Gastrocnemius medialis (tissue), 4 donors: ENCODE measurements around the gene HRCT1. TPM values are rescaled to one million over a fixed set of nuclear protein-coding genes. Genes with fewer than 3 reads are reported as not detected.

Experiments used
- ATAC-seq, 2 donors: fragments of 150-250 bp; one replicate each; pipeline ENCODE4 v1.9.1; 2016
- DNase-seq, 2 donors: peaks; one replicate each; pipeline ENCODE4 v3.0.0-alpha.2; 2019
- H3K27ac ChIP-seq, 4 donors: fragments of 200-600 bp; sonication (generic); 1 replicate in 1 of 4; 2 replicates in 3 of 4; pipeline ENCODE4 v1.5.1; 2016 to 2018; ENCODE audit warnings: mild to moderate bottlenecking in 2 of 4, moderate library complexity in 1 of 4
- H3K27me3 ChIP-seq, 3 donors: fragments of 200-600 bp; sonication (generic) in 2 of 3; 1 replicate in 1 of 3; 2 replicates in 2 of 3; pipeline versions ENCODE4 v1.5.1 to v1.6.0; 2016 to 2019; ENCODE audit warnings: mild to moderate bottlenecking in 1 of 3, moderate library complexity in 1 of 3
- H3K36me3 ChIP-seq, 2 donors: fragments of 200-600 bp; sonication (generic) in 1 of 2; one replicate each; pipeline ENCODE4 v1.5.1; 2017 to 2018
- H3K4me1 ChIP-seq, 2 donors: fragments of 200-600 bp; sonication (generic) in 1 of 2; one replicate each; pipeline ENCODE4 v1.5.1; 2016 to 2017; ENCODE audit warnings: mild to moderate bottlenecking in 2 of 2
- H3K4me3 ChIP-seq, 4 donors: fragments of 200-600 bp; sonication (generic) in 3 of 4; 1 replicate in 1 of 4; 2 replicates in 3 of 4; pipeline ENCODE4 v1.5.1; 2016 to 2019; ENCODE audit warnings: mild to moderate bottlenecking in 2 of 4
- H3K9me3 ChIP-seq, 3 donors: fragments of 200-600 bp; sonication (generic) in 2 of 3; 1 replicate in 1 of 3; 2 replicates in 2 of 3; pipeline ENCODE4 v1.5.1; 2016 to 2019
- CTCF ChIP-seq, 5 experiments: fragments of 450-650 bp in 3 of 5; fragments of 200-600 bp in 2 of 5; sonication (generic) in 2 of 5; IDR thresholded peaks in 4 of 5; conservative IDR thresholded peaks in 1 of 5; 1 replicate in 4 of 5; 2 replicates in 1 of 5; pipeline ENCODE4 v1.5.1; 2016 to 2019; ENCODE audit warnings: antibody characterized with exemption in 5 of 5, mild to moderate bottlenecking in 3 of 5, moderate library complexity in 3 of 5
- POLR2A ChIP-seq, 2 donors: fragments of 450-650 bp; IDR thresholded peaks; one replicate each; pipeline ENCODE4 v1.6.1; 2017; ENCODE audit warnings: antibody characterized with exemption in 2 of 2, mild to moderate bottlenecking in 2 of 2, moderate library complexity in 2 of 2
- in situ Hi-C, 4 donors: fragments of 200-750 bp; cut with MboI; loops; one replicate each; pipeline versions ENCODE4 v1.15.0 to v1.8.0; 2017; ENCODE audit warnings: low sequenced_read_pairs in 4 of 4
- intact Hi-C: fragments of 100-400 bp; cut with DNase I; formaldehyde crosslinking; loops from one replicate; pipeline ENCODE4 v1.15.1; 2023; ENCODE audit warnings: low total_unique reads
- total RNA-seq, 4 donors: library from RNA; depleted of rRNA; stranded (reverse); fragments of >200 nt; gene quantifications; one replicate each; pipeline versions ENCODE4 v1.1.0 to v1.2.3, GENCODE V29; 2016

The HRCT1 gene
- total RNA-seq, 4 donors from 2014 or later = 3.2 to 5.1 (median 3.3) TPM; not detected in 1

- TF ChIP-seq POLR2A (IDR thresholded peaks at IDR 0.05) (no peak), CTCF (IDR thresholded peaks at IDR 0.05 in 4 of 5, conservative IDR thresholded peaks at IDR 0.05 in 1 of 5) (no peak)
- H3K36me3 ChIP-seq = no peaks in the 10 kb centered on the region
- no peak for DNase-seq
- H3K4me1 ChIP-seq = peaks cover 37 to 52% of the 10 kb centered on the region in 2 donors
- H3K4me3 ChIP-seq = no peak overlapping the region
- no peaks in the 10 kb centered on the region for H3K27me3 ChIP-seq
- intact Hi-C loops = loop anchor here (5.0 kb wide), 1 partner anchor 118 kb away; no protein-coding TSS in a partner anchor
- no peaks in the 10 kb centered on the region for H3K9me3 ChIP-seq
- in situ Hi-C loops = loop anchor here (5.0 to 10.0 kb wide), 3 partner anchors 43 to 120 kb away; partner anchors contain the start of gene OR2S2 (in 1 of the 4)
- H3K27ac ChIP-seq = peak overlapping the region; percentile 80 to 87 (median 84)
- no peak for ATAC-seq
Observed at GRCh38 chr9:35904338-35904737, 1.7 kb upstream of the HRCT1 start.

GRCh38 chr9:35905051-35905781 lies 786 bp upstream of the HRCT1 start:
- intact Hi-C loops (no loop called here), in situ Hi-C loops (loop anchor here in 1 of 4 donors (10.0 kb wide), 1 partner anchor 120 kb away; no protein-coding TSS in a partner anchor)
- TF ChIP-seq CTCF (IDR thresholded peaks at IDR 0.05 in 4 of 5, conservative IDR thresholded peaks at IDR 0.05 in 1 of 5) (no peak), POLR2A (IDR thresholded peaks at IDR 0.05) (no peak)
- no peaks in the 10 kb centered on the region for H3K9me3 ChIP-seq
- no peak overlapping the region for H3K4me3 ChIP-seq
- DNase-seq (no peak), ATAC-seq (no peak)
- H3K27ac ChIP-seq = peak overlapping the region; percentile 80 to 87 (median 84)
- H3K4me1 ChIP-seq = peaks cover 43 to 56% of the 10 kb centered on the region in 2 donors
- no peaks in the 10 kb centered on the region for H3K27me3 ChIP-seq
- H3K36me3 ChIP-seq = no peaks in the 10 kb centered on the region

GRCh38 chr9:35906923-35907699 lies 1.1 kb downstream of the HRCT1 start:
- peak; percentile 46 to 49 for ATAC-seq
- H3K27me3 ChIP-seq = no peaks in the 10 kb centered on the region
- peak; percentile 49 to 71 for DNase-seq
- TF ChIP-seq POLR2A (IDR thresholded peaks at IDR 0.05) (peak; percentile 16 to 20), CTCF (IDR thresholded peaks at IDR 0.05 in 4 of 5, conservative IDR thresholded peaks at IDR 0.05 in 1 of 5) (no peak)
- peak overlapping the region; percentile 80 to 87 (median 84) for H3K27ac ChIP-seq
- in situ Hi-C loops (loop anchor here in 1 of 4 donors (10.0 kb wide), 1 partner anchor 118 kb away; no protein-coding TSS in a partner anchor), intact Hi-C loops (no loop called here)
- H3K9me3 ChIP-seq = no peaks in the 10 kb centered on the region
- H3K36me3 ChIP-seq = no peaks in the 10 kb centered on the region
- H3K4me3 ChIP-seq = peak overlapping the region; percentile 24 to 49 (median 42)
- H3K4me1 ChIP-seq = peaks cover 50 to 56% of the 10 kb centered on the region in 2 donors

GRCh38 chr9:35907711-35908503 lies 1.9 kb downstream of the HRCT1 start:
- intact Hi-C loops = no loop called here
- H3K4me1 ChIP-seq = peaks cover 50 to 56% of the 10 kb centered on the region in 2 donors
- ATAC-seq (peak; percentile 62 to 66), DNase-seq (peak; percentile 58 to 71)
- TF ChIP-seq CTCF (IDR thresholded peaks at IDR 0.05 in 4 of 5, conservative IDR thresholded peaks at IDR 0.05 in 1 of 5) (no peak), POLR2A (IDR thresholded peaks at IDR 0.05) (peak in 1 of 2 donors; percentile 15)
- no peaks in the 10 kb centered on the region for H3K36me3 ChIP-seq
- no peaks in the 10 kb centered on the region for H3K27me3 ChIP-seq
- in situ Hi-C loops = loop anchor here in 1 of 4 donors (10.0 kb wide), 1 partner anchor 117 kb away; no protein-coding TSS in a partner anchor
- peak overlapping the region; percentile 24 to 49 (median 42) for H3K4me3 ChIP-seq
- H3K9me3 ChIP-seq = no peaks in the 10 kb centered on the region
- H3K27ac ChIP-seq = peak overlapping the region; percentile 80 to 87 (median 84)
